ENCODE measurements around the gene SMOC2.

- TF ChIP-seq REST (IDR thresholded peaks at IDR 0.05; ENCODE audit: low read depth) (no peak), CEBPB (IDR thresholded peaks at IDR 0.05; ENCODE audit: low read depth) (no peak), MAX (IDR thresholded peaks at IDR 0.05) (no peak), POLR2A (IDR thresholded peaks at IDR 0.05; ENCODE audit: borderline replicate concordance, extremely low read depth, insufficient read depth, insufficient read length) (no peak), SP1 (IDR thresholded peaks at IDR 0.05; ENCODE audit: low read depth) (no peak), SIN3A (IDR thresholded peaks at IDR 0.05; ENCODE audit: low read depth) (no peak), RAD21 (IDR thresholded peaks at IDR 0.05; ENCODE audit: low read depth) (no peak), POLR2AphosphoS5 (IDR thresholded peaks at IDR 0.05; ENCODE audit: low read depth, low read length) (no peak), EZH2 (IDR thresholded peaks at IDR 0.05) (no peak), JUND (IDR thresholded peaks at IDR 0.05) (no peak)
- TF ChIP-seq, protein P1, sequence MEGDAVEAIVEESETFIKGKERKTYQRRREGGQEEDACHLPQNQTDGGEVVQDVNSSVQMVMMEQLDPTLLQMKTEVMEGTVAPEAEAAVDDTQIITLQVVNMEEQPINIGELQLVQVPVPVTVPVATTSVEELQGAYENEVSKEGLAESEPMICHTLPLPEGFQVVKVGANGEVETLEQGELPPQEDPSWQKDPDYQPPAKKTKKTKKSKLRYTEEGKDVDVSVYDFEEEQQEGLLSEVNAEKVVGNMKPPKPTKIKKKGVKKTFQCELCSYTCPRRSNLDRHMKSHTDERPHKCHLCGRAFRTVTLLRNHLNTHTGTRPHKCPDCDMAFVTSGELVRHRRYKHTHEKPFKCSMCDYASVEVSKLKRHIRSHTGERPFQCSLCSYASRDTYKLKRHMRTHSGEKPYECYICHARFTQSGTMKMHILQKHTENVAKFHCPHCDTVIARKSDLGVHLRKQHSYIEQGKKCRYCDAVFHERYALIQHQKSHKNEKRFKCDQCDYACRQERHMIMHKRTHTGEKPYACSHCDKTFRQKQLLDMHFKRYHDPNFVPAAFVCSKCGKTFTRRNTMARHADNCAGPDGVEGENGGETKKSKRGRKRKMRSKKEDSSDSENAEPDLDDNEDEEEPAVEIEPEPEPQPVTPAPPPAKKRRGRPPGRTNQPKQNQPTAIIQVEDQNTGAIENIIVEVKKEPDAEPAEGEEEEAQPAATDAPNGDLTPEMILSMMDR (IDR thresholded peaks at IDR 0.05 in 2 of 3, conservative IDR thresholded peaks at IDR 0.05 in 1 of 3; ENCODE audit: borderline replicate concordance in 1 of 3, insufficient read depth in 1 of 3, low read depth in 2 of 3, low read length in 2 of 3): no peak
Measured at GRCh38 chr6:168571268-168571667, 130.3 kb downstream of the SMOC2 start.
